Fibroblast of lung (primary cell): ENCODE measurements around the gene BPHL. TPM values are rescaled to one million over a fixed set of nuclear protein-coding genes. Genes with fewer than 3 reads are reported as not detected.
"Not testable (repeated sequence)": the region's sequence is repeated elsewhere in the genome, so short reads cannot be mapped to it uniquely, and the experiment has no call there.

ENCODE experiments used
- DNase-seq, 2 donors: peaks; one replicate each; pipeline versions ENCODE4 v3.0.0 to v3.0.0-alpha.2; 2010; ENCODE audit warnings: low read depth in 2 of 2
- H2AFZ ChIP-seq: 2 replicates; pipeline ENCODE4 v1.5.1; 2012; ENCODE audit warnings: low read length, control low read depth, inconsistent platforms
- H3K27ac ChIP-seq: 2 replicates; pipeline ENCODE4 v1.5.1; 2011; ENCODE audit warnings: low read length, control low read depth; ENCODE audit not compliant: insufficient read depth
- H3K27me3 ChIP-seq: 2 replicates; pipeline ENCODE4 v1.5.1; 2011; ENCODE audit warnings: mild to moderate bottlenecking, low read length; ENCODE audit not compliant: control insufficient read depth, insufficient read depth
- H3K36me3 ChIP-seq: 2 replicates; pipeline ENCODE4 v1.5.1; 2011; ENCODE audit warnings: low read length; ENCODE audit not compliant: control insufficient read depth, insufficient read depth
- H3K4me1 ChIP-seq: 2 replicates; pipeline ENCODE4 v1.5.1; 2011; ENCODE audit warnings: low read length; ENCODE audit not compliant: control insufficient read depth, insufficient read depth; ENCODE audit errors: extremely low read depth
- H3K4me2 ChIP-seq: 2 replicates; pipeline ENCODE4 v1.5.1; 2011; ENCODE audit warnings: low read length, control low read depth; ENCODE audit not compliant: insufficient read depth; ENCODE audit errors: extremely low read depth
- H3K4me3 ChIP-seq, 4 experiments: fragments of 200-600 bp in 1 of 4; sonication (generic) in 1 of 4; replicated peaks in 1 of 4; 2 replicates each; pipeline ENCODE4 v1.5.1; 2011 to 2016; ENCODE audit warnings: low read length in 4 of 4, low read depth in 3 of 4, mild to moderate bottlenecking in 3 of 4, control low read depth in 2 of 4, inconsistent platforms in 1 of 4, mixed read lengths in 1 of 4; ENCODE audit not compliant: insufficient read depth in 1 of 4; ENCODE audit errors: control extremely low read depth in 1 of 4
- H3K79me2 ChIP-seq: 2 replicates; pipeline ENCODE4 v1.5.1; 2012; ENCODE audit warnings: mild to moderate bottlenecking, low read length, inconsistent platforms; ENCODE audit not compliant: control insufficient read depth, insufficient read depth
- H3K9ac ChIP-seq: 2 replicates; pipeline ENCODE4 v1.5.1; 2011; ENCODE audit warnings: mild to moderate bottlenecking, low read length, control low read depth; ENCODE audit not compliant: insufficient read depth
- H3K9me3 ChIP-seq: 2 replicates; pipeline ENCODE4 v1.5.1; 2012; ENCODE audit warnings: low read depth, low read length; ENCODE audit not compliant: control insufficient read depth, insufficient read depth
- H4K20me1 ChIP-seq: 2 replicates; pipeline ENCODE4 v1.5.1; 2011; ENCODE audit warnings: low read length; ENCODE audit not compliant: control insufficient read depth, insufficient read depth; ENCODE audit errors: extremely low read depth
- EZH2 ChIP-seq: IDR thresholded peaks from 2 replicates; pipeline ENCODE4 v1.5.1; 2012; ENCODE audit warnings: low read length, control low read depth, mild to moderate bottlenecking; ENCODE audit errors: missing control alignments
- polyA plus RNA-seq, 2 donors: library from polyadenylated mRNA; depleted of rRNA in 1 of 2; stranded (reverse) in 1 of 2; unstranded in 1 of 2; fragments of >200 nt; gene quantifications; 2 replicates each; pipeline ENCODE4 v1.2.1, GENCODE V29; 2011 to 2012; ENCODE audit warnings: missing spikeins in 1 of 2
- total RNA-seq: library from RNA; depleted of rRNA; stranded (reverse); fragments of >200 nt; gene quantifications from 2 replicates; pipeline ENCODE4 v1.2.1, GENCODE V29; 2014
- TF ChIP-seq, protein P1 (sequence below), 2 donors: IDR thresholded peaks in 1 of 2; conservative IDR thresholded peaks in 1 of 2; 1 replicate in 1 of 2; 2 replicates in 1 of 2; pipeline ENCODE4 v1.5.1; 2011 to 2012; ENCODE audit warnings: low read length in 2 of 2, control low read depth in 1 of 2, inconsistent platforms in 1 of 2, low read depth in 1 of 2, mild to moderate bottlenecking in 1 of 2

BPHL gene
- total and polyA plus RNA-seq, 2 donors (not counting 1 experiment from before 2014, with no cell fraction given): 16.6 to 20.6 TPM

- Histone ChIP-seq H3K4me2 (no peak overlapping the region), H4K20me1 (no peaks in the 10 kb centered on the region), H3K27ac (no peak overlapping the region), H3K79me2 (no peaks in the 10 kb centered on the region), H3K4me3 (no peak overlapping the region), H3K9ac (no peak overlapping the region), H3K4me1 (peaks cover 14% of the 10 kb centered on the region), H3K27me3 (no peaks in the 10 kb centered on the region), H3K36me3 (no peaks in the 10 kb centered on the region), H2AFZ (no peak overlapping the region), H3K9me3 (no peaks in the 10 kb centered on the region)
- TF ChIP-seq EZH2: no peak
- TF ChIP-seq, protein P1, sequence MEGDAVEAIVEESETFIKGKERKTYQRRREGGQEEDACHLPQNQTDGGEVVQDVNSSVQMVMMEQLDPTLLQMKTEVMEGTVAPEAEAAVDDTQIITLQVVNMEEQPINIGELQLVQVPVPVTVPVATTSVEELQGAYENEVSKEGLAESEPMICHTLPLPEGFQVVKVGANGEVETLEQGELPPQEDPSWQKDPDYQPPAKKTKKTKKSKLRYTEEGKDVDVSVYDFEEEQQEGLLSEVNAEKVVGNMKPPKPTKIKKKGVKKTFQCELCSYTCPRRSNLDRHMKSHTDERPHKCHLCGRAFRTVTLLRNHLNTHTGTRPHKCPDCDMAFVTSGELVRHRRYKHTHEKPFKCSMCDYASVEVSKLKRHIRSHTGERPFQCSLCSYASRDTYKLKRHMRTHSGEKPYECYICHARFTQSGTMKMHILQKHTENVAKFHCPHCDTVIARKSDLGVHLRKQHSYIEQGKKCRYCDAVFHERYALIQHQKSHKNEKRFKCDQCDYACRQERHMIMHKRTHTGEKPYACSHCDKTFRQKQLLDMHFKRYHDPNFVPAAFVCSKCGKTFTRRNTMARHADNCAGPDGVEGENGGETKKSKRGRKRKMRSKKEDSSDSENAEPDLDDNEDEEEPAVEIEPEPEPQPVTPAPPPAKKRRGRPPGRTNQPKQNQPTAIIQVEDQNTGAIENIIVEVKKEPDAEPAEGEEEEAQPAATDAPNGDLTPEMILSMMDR (conservative IDR thresholded peaks at IDR 0.05 in 1 of 2, IDR thresholded peaks at IDR 0.05 in 1 of 2; ENCODE audit: low read depth in 1 of 2, low read length in 2 of 2): no peak
- no peak for DNase-seq
Measured at GRCh38 chr6:3136292-3137011, 17.9 kb downstream of the BPHL start.

- TF ChIP-seq, protein P1 (conservative IDR thresholded peaks at IDR 0.05 in 1 of 2, IDR thresholded peaks at IDR 0.05 in 1 of 2; ENCODE audit: low read depth in 1 of 2, low read length in 2 of 2): no peak
- TF ChIP-seq EZH2: no peak
- H3K4me1 ChIP-seq: peaks cover 14% of the 10 kb centered on the region
- no peak overlapping the region for H3K4me3 ChIP-seq
- no peaks in the 10 kb centered on the region for H3K9me3 ChIP-seq
- no peak for DNase-seq
- H2AFZ ChIP-seq: no peak overlapping the region
- H3K79me2 ChIP-seq: no peaks in the 10 kb centered on the region
- H3K4me2 ChIP-seq: no peak overlapping the region
- H3K27ac ChIP-seq: no peak overlapping the region
- no peaks in the 10 kb centered on the region for H4K20me1 ChIP-seq
- H3K27me3 ChIP-seq: no peaks in the 10 kb centered on the region
- H3K9ac ChIP-seq: no peak overlapping the region
- no peaks in the 10 kb centered on the region for H3K36me3 ChIP-seq
Measured at GRCh38 chr6:3137057-3137777, 18.7 kb downstream of the BPHL start.

DNA sequence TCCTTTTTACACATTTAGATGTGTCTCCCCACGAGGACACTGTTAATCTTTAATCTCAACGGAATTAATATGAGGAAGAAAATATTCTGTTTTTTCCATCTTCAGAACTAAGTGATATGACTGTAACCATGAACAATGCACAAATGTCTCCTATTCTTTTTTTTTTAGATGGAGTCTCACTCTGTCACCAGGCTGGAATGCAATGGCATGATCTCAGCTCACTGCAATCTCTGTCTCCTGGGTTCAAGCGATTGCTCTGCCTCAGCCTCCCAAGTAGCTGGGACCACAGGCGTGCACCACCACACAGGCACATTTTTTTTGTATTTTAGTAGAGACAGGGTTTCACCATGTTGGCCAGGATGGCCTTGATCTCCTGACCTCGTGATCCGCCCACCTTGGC lies 19.4 kb downstream of the BPHL start:
- not testable (repeated sequence) for H3K9me3 ChIP-seq, H3K9ac ChIP-seq, H3K79me2 ChIP-seq, H3K36me3 ChIP-seq, H4K20me1 ChIP-seq, DNase-seq, H3K4me3 ChIP-seq, H3K27me3 ChIP-seq, H2AFZ ChIP-seq, H3K4me2 ChIP-seq, H3K27ac ChIP-seq
- H3K4me1 ChIP-seq: peaks cover 14% of the 10 kb centered on the region
